HL-60 (cell line): ENCODE measurements around the gene MORN5.

ENCODE experiments used
- CTCF ChIP-seq: IDR thresholded peaks from one replicate; pipeline ENCODE4 v1.5.1; 2011; ENCODE audit warnings: low read length, control low read depth, inconsistent platforms; ENCODE audit not compliant: insufficient read depth
- POLR2AphosphoS5 ChIP-seq: IDR thresholded peaks from 2 replicates; pipeline ENCODE4 v1.6.1; 2012; ENCODE audit warnings: low read depth

GRCh38 chr9:122151267-122151828 is 8.4 kb upstream of the MORN5 start:
- no peak for TF ChIP-seq CTCF
- TF ChIP-seq POLR2AphosphoS5: no peak
